Left ventricle myocardium inferior (tissue), 1 donor: ENCODE data around the gene PPP1R12B. TPM values are rescaled to one million over a fixed set of nuclear protein-coding genes. Genes with fewer than 3 reads are reported as not detected.

Experiments used
- DNase-seq: peaks from one replicate; pipeline ENCODE4 v3.0.0-alpha.2; 2020
- H3K27ac ChIP-seq: fragments of 200-600 bp; replicated peaks from 2 replicates; pipeline ENCODE4 v1.8.0; 2021
- H3K27me3 ChIP-seq: fragments of 200-600 bp; 2 replicates; pipeline ENCODE4 v1.8.0; 2021; ENCODE audit warnings: low read depth
- H3K36me3 ChIP-seq: fragments of 200-600 bp; 2 replicates; pipeline ENCODE4 v1.8.0; 2021
- H3K4me1 ChIP-seq: fragments of 200-600 bp; 2 replicates; pipeline ENCODE4 v1.8.0; 2021
- H3K4me3 ChIP-seq: fragments of 200-600 bp; 2 replicates; pipeline ENCODE4 v1.8.0; 2021; ENCODE audit warnings: mild to moderate bottlenecking, moderate library complexity
- H3K9me3 ChIP-seq: fragments of 200-600 bp; replicated peaks from 2 replicates; pipeline ENCODE4 v1.8.0; 2021
- intact Hi-C: fragments of 100-400 bp; cut with micrococcal nuclease; formaldehyde crosslinking; loops from one replicate; pipeline ENCODE4 v1.11.0; 2022
- total RNA-seq: library from RNA; stranded (reverse); fragmentation: NEBNext Ultra II Directional; extraction: Animal tissue kit (Norgen Biotek cat#: 25700); gene quantifications from one replicate; pipeline ENCODE4 v1.2.1, GENCODE V29; 2021
- TF ChIP-seq, protein P1 (sequence below): fragments of 200-600 bp; IDR thresholded peaks from 2 replicates; pipeline ENCODE4 v1.8.0; 2021; ENCODE audit warnings: antibody characterized with exemption, mild to moderate bottlenecking, borderline replicate concordance
- donor health status: DM: no; HTN: yes; CAD: no; lungs with severe emphysema.

PPP1R12B gene
- total RNA-seq, 1 donor from 2014 or later, result 706 TPM

DNA sequence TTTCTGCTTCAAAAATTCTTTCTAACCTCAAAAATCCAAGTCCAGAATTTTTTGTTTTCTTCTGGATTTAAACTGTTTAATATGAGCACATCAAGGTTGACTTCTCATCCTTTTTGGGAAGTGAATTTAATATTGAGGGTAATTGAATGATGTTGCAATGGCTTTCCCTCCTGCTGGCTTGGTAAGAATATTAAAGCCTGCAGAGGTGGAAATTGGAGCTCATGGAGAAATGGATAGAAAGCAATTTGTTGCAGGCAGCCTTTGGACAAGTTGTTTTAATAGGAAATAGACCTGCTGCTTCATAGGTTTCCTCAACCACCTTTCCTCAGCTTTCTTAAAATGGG, 237.1 kb downstream of the PPP1R12B start:
- DNase-seq, result no peak
- Histone ChIP-seq H3K9me3 (no peaks in the 10 kb centered on the region), H3K4me1 (peaks cover 98% of the 10 kb centered on the region), H3K36me3 (peaks cover 32% of the 10 kb centered on the region), H3K27me3 (no peaks in the 10 kb centered on the region), H3K4me3 (no peak overlapping the region), H3K27ac (peak overlapping the region; percentile 90)
- TF ChIP-seq, protein P1, sequence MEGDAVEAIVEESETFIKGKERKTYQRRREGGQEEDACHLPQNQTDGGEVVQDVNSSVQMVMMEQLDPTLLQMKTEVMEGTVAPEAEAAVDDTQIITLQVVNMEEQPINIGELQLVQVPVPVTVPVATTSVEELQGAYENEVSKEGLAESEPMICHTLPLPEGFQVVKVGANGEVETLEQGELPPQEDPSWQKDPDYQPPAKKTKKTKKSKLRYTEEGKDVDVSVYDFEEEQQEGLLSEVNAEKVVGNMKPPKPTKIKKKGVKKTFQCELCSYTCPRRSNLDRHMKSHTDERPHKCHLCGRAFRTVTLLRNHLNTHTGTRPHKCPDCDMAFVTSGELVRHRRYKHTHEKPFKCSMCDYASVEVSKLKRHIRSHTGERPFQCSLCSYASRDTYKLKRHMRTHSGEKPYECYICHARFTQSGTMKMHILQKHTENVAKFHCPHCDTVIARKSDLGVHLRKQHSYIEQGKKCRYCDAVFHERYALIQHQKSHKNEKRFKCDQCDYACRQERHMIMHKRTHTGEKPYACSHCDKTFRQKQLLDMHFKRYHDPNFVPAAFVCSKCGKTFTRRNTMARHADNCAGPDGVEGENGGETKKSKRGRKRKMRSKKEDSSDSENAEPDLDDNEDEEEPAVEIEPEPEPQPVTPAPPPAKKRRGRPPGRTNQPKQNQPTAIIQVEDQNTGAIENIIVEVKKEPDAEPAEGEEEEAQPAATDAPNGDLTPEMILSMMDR, result no peak
- intact Hi-C loops, result no loop called here

GRCh38 chr1:202586018-202586821, 237.7 kb downstream of the PPP1R12B start:
- H3K36me3 ChIP-seq, result peaks cover 25% of the 10 kb centered on the region
- H3K9me3 ChIP-seq, result no peaks in the 10 kb centered on the region
- TF ChIP-seq, protein P1, result no peak
- no peak for DNase-seq
- H3K27me3 ChIP-seq, result no peaks in the 10 kb centered on the region
- peak overlapping the region; percentile 90 for H3K27ac ChIP-seq
- intact Hi-C loops, result no loop called here
- peaks cover 98% of the 10 kb centered on the region for H3K4me1 ChIP-seq
- H3K4me3 ChIP-seq, result no peak overlapping the region

GRCh38 chr1:202586871-202587270, 238.4 kb downstream of the PPP1R12B start:
- H3K27me3 ChIP-seq, result no peaks in the 10 kb centered on the region
- DNase-seq, result no peak

DNA sequence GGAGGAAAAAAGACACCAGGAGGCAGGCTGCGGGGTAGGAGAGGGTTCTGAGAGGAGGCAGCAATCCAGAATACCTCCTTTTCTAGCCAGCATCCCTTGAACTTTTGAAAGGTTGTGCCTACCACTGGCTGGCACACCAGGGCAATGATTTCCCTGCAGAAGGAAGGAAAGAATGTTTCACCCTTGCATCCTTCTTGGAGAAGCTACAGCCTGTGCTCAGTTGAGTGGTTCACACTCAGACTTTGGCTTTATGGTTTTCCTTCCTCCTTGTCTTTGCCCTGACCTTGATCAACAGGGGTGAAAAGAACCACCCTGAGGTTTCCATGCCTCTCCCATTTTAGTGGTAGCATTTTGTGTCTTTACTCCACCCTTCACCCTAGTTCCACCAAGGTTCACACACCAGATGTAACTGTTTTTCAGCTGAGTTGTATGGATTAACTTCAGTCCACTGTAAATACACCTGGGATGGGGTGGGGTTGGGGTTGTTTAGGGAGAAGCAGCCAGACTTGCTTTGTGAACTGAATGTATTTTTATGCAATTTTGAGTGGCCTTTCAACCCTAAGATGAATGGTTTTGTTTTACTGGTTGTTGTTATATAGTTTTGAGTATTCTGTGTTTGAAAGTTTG, 239.5 kb downstream of the PPP1R12B start:
- Histone ChIP-seq H3K9me3 (no peaks in the 10 kb centered on the region), H3K27me3 (no peaks in the 10 kb centered on the region), H3K4me1 (peaks cover 100% of the 10 kb centered on the region), H3K4me3 (no peak overlapping the region), H3K36me3 (peaks cover 9% of the 10 kb centered on the region), H3K27ac (peak overlapping the region; percentile 90)
- intact Hi-C loops, result no loop called here
- TF ChIP-seq, protein P1, result no peak
- DNase-seq, result no peak

More at GRCh38 chr1:202586871-202587270, 238.4 kb downstream of the PPP1R12B start:
- Histone ChIP-seq H3K27ac (peak overlapping the region; percentile 90), H3K36me3 (peaks cover 19% of the 10 kb centered on the region), H3K4me3 (no peak overlapping the region), H3K9me3 (no peaks in the 10 kb centered on the region), H3K4me1 (peaks cover 98% of the 10 kb centered on the region)
- intact Hi-C loops, result no loop called here
- TF ChIP-seq, protein P1, result no peak

- Histone ChIP-seq H3K27me3 (no peaks in the 10 kb centered on the region), H3K4me1 (peaks cover 100% of the 10 kb centered on the region), H3K27ac (peak overlapping the region; percentile 90), H3K36me3 (peaks cover 3% of the 10 kb centered on the region), H3K9me3 (no peaks in the 10 kb centered on the region), H3K4me3 (no peak overlapping the region)
- intact Hi-C loops, result no loop called here
- TF ChIP-seq, protein P1, result no peak
- no peak for DNase-seq
Observed at GRCh38 chr1:202588503-202589189, 240.1 kb downstream of the PPP1R12B start.
